Measurements from ENCODE around the gene RNF180. TPM values are rescaled to one million over a fixed set of nuclear protein-coding genes. Genes with fewer than 3 reads are reported as not detected.

The RNF180 gene
- total RNA-seq, 4 donors from 2014 or later, result 6.0 to 13.1 (median 10.1) TPM

GRCh38 chr5:64156261-64156660 lies 9.4 kb upstream of the RNF180 start:
- H3K4me3 ChIP-seq, result no peak overlapping the region

GRCh38 chr5:64158827-64159226 lies 6.8 kb upstream of the RNF180 start:
- Histone ChIP-seq H3K4me1 (no peaks in the 10 kb centered on the region), H3K27me3 (no peaks in the 10 kb centered on the region), H3K9me3 (peaks cover 0 to 3% (median 0%) of the 10 kb centered on the region in 4 donors), H3K27ac (no peak overlapping the region), H3K36me3 (no peaks in the 10 kb centered on the region), H3K4me3 (no peak overlapping the region)
- DNase-seq (ENCODE audit: low spot score in 2 of 2), result no peak
- 94 to 96% methylated on average over 2 of the region's 2 CpGs for WGBS, 2 donors
- no peak for TF ChIP-seq CTCF (IDR thresholded peaks at IDR 0.05)
- TF ChIP-seq POLR2A (IDR thresholded peaks at IDR 0.05), result no peak
- TF ChIP-seq EP300 (IDR thresholded peaks at IDR 0.05), result no peak

More at GRCh38 chr5:64156261-64156660, 9.4 kb upstream of the RNF180 start:
- H3K9me3 ChIP-seq, result peaks cover 0 to 9% (median 0%) of the 10 kb centered on the region in 4 donors
- 74 to 79% methylated on average over 1 of the region's 1 CpG for WGBS, 2 donors
- no peak for TF ChIP-seq POLR2A (IDR thresholded peaks at IDR 0.05)
- no peak for TF ChIP-seq EP300 (IDR thresholded peaks at IDR 0.05)
- no peak for TF ChIP-seq CTCF (IDR thresholded peaks at IDR 0.05)
- no peaks in the 10 kb centered on the region for H3K4me1 ChIP-seq
- H3K27me3 ChIP-seq, result no peaks in the 10 kb centered on the region
- DNase-seq (ENCODE audit: low spot score in 2 of 2), result no peak
- H3K36me3 ChIP-seq, result no peaks in the 10 kb centered on the region
- H3K27ac ChIP-seq, result no peak overlapping the region

GRCh38 chr5:64160201-64160600 lies 5.4 kb upstream of the RNF180 start:
- Histone ChIP-seq H3K4me1 (no peaks in the 10 kb centered on the region), H3K9me3 (no peaks in the 10 kb centered on the region), H3K36me3 (no peaks in the 10 kb centered on the region), H3K27ac (no peak overlapping the region), H3K4me3 (no peak overlapping the region), H3K27me3 (no peaks in the 10 kb centered on the region)
- no peak for DNase-seq (ENCODE audit: low spot score in 2 of 2)
- TF ChIP-seq CTCF (IDR thresholded peaks at IDR 0.05) (no peak), EP300 (IDR thresholded peaks at IDR 0.05) (no peak), POLR2A (IDR thresholded peaks at IDR 0.05) (no peak)
- 84 to 90% methylated on average over 6 of the region's 6 CpGs for WGBS, 2 donors

- DNase-seq (ENCODE audit: low spot score in 2 of 2), result no peak
- peaks cover 0 to 5% (median 0%) of the 10 kb centered on the region in 4 donors for H3K4me1 ChIP-seq
- no peak for TF ChIP-seq EP300 (IDR thresholded peaks at IDR 0.05)
- no peak for TF ChIP-seq POLR2A (IDR thresholded peaks at IDR 0.05)
- TF ChIP-seq CTCF (IDR thresholded peaks at IDR 0.05), result no peak
- no peak overlapping the region for H3K4me3 ChIP-seq
- H3K27ac ChIP-seq, result no peak overlapping the region
- H3K36me3 ChIP-seq, result no peaks in the 10 kb centered on the region
- 82 to 84% methylated on average over 3 of the region's 3 CpGs for WGBS, 2 donors
- H3K27me3 ChIP-seq, result peaks cover 0 to 4% of the 10 kb centered on the region in 2 donors
- no peaks in the 10 kb centered on the region for H3K9me3 ChIP-seq
Observed at GRCh38 chr5:64161420-64161819, 4.2 kb upstream of the RNF180 start.

- no peak for TF ChIP-seq EP300 (IDR thresholded peaks at IDR 0.05)
- TF ChIP-seq POLR2A (IDR thresholded peaks at IDR 0.05), result no peak
- TF ChIP-seq CTCF (IDR thresholded peaks at IDR 0.05), result no peak
- no peak for DNase-seq (ENCODE audit: low spot score in 2 of 2)
- Histone ChIP-seq H3K4me3 (no peak overlapping the region), H3K27ac (no peak overlapping the region), H3K27me3 (peaks cover 0 to 4% of the 10 kb centered on the region in 2 donors), H3K4me1 (peaks cover 0 to 11% (median 0%) of the 10 kb centered on the region in 4 donors), H3K9me3 (no peaks in the 10 kb centered on the region), H3K36me3 (no peaks in the 10 kb centered on the region)
Observed at GRCh38 chr5:64163135-64163534, 2.5 kb upstream of the RNF180 start.
